Epithelial cell of proximal tubule (primary cell): ENCODE measurements around the gene PAPPA2. TPM values are rescaled to one million over a fixed set of nuclear protein-coding genes. Genes with fewer than 3 reads are reported as not detected.

Experiments used
- DNase-seq: peaks from one replicate; pipeline ENCODE4 v3.0.0-alpha.2; 2011; ENCODE audit warnings: low read depth
- H3K4me3 ChIP-seq: 2 replicates; pipeline ENCODE4 v1.5.1; 2011; ENCODE audit warnings: low read depth, mild to moderate bottlenecking, low read length
- total RNA-seq: library from RNA; depleted of rRNA; stranded (reverse); fragments of >200 nt; gene quantifications from 2 replicates; pipeline ENCODE4 v1.2.3, GENCODE V29; 2015
- TF ChIP-seq, protein P1 (sequence below): conservative IDR thresholded peaks from 2 replicates; pipeline ENCODE4 v1.5.1; 2012; ENCODE audit warnings: low read depth, mild to moderate bottlenecking, low read length

Gene PAPPA2
- total RNA-seq, 1 donor from 2014 or later, result 0.98 TPM

DNA sequence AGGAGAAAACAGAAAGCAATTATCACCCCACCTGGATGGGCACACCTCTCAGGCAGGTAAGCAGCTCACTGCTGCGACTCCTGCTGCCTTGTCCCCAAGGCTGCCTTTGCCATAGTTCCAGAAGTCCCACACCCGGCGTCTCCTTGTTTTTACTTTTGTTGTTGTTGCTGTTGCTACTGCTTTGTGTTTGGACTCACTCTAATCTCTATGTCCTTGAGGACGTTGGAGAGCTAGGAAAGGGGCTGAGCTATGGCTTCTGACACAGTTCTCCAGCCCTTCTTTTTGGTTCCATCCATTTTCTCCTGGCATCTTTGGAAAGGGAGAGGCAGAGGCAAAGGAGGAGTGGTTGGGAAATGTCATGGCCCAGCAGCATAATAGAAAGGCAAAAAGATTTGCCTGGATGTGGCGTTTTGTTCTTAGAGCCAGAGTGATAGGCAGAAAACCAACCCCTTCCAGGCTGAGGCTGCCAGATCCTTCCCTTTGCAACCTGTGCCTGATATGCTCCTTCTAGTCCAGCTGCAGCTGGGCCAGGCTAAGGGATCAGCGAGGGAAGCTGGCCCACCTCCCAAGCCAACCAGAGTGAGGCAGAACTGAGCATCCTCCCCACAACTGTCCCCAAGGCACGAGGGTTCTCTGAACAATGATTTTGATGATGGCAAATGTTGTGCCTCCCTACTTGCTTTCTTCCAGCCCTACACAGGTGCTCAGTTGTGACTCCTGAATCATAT is 430.8 kb downstream of the PAPPA2 start:
- no peak for DNase-seq
- no peak overlapping the region for H3K4me3 ChIP-seq
- TF ChIP-seq, protein P1, sequence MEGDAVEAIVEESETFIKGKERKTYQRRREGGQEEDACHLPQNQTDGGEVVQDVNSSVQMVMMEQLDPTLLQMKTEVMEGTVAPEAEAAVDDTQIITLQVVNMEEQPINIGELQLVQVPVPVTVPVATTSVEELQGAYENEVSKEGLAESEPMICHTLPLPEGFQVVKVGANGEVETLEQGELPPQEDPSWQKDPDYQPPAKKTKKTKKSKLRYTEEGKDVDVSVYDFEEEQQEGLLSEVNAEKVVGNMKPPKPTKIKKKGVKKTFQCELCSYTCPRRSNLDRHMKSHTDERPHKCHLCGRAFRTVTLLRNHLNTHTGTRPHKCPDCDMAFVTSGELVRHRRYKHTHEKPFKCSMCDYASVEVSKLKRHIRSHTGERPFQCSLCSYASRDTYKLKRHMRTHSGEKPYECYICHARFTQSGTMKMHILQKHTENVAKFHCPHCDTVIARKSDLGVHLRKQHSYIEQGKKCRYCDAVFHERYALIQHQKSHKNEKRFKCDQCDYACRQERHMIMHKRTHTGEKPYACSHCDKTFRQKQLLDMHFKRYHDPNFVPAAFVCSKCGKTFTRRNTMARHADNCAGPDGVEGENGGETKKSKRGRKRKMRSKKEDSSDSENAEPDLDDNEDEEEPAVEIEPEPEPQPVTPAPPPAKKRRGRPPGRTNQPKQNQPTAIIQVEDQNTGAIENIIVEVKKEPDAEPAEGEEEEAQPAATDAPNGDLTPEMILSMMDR, result no peak

DNA sequence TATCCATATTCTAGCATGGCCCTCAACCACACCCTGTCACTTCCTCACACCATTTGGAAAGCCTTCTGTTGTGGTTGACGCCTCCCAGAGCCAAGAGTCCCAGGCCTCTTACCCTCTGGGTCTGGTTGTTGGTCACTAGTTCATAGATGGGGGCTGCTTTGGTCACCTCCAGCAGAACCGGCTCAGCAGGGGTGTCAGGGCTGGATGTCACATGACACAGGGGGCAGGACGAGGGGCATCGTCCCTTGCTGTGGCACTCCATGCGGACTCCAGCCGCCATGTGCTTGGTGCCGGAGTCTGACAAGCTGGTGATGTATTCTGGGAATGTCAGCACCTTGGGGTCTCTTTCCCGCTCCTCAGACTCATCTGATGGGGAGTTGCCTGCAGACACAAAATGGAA is 431.5 kb downstream of the PAPPA2 start:
- no peak overlapping the region for H3K4me3 ChIP-seq
- TF ChIP-seq, protein P1, result no peak
- no peak for DNase-seq
